Measurements from ENCODE around the gene OVOL1. TPM values are rescaled to one million over a fixed set of nuclear protein-coding genes. Genes with fewer than 3 reads are reported as not detected.

Gene OVOL1
- total and polyA plus RNA-seq, 2 of the 8 experiments (the other 6 are each of a cell fraction or from before 2014, with no cell fraction given), result 2.6 to 3.4 TPM

DNA sequence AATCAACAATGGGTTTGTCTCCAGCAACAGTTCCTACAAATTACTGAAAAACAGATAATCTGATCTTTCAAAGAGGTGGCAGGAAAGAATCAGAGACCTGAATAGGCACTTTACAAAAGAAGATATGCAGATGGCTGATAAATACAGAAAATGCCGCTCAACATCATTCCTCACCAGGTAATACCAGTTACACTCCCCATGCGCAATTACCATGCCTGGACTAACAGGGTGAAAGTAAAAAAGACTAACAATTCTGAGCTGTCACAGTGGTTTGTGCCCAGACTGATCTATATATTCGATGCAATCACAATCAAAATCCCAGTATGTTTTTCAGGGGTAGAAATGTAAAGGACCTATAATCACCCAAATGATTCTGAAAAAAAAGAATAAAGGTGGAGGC is 56.9 kb downstream of the OVOL1 start:
- H3K4me3 ChIP-seq (ENCODE audit: extremely low read depth in 1 of 4, insufficient read depth in 2 of 4, low read depth in 3 of 4, low read length in 4 of 4), result no peak overlapping the region
- no peak overlapping the region for H4K5ac ChIP-seq (ENCODE audit: insufficient read length, low read depth, low read length)
- no peaks in the 10 kb centered on the region for H3K79me2 ChIP-seq (ENCODE audit: control insufficient read depth in 1 of 2, insufficient read depth in 2 of 2, low read length in 2 of 2)
- H4K8ac ChIP-seq (ENCODE audit: extremely low read depth, insufficient read depth, low read length), result no peak overlapping the region
- no peak overlapping the region for H3K23ac ChIP-seq (ENCODE audit: insufficient read length)
- FAIRE-seq (no peak), DNase-seq (ENCODE audit: low read depth in 1 of 2, low spot score in 2 of 2) (no peak)
- no peak overlapping the region for H4K91ac ChIP-seq (replicated peaks; ENCODE audit: insufficient read length, low read length)
- H2AK5ac ChIP-seq (ENCODE audit: low read depth, low read length), result no peak overlapping the region
- no peak overlapping the region for H2AFZ ChIP-seq (ENCODE audit: low read length)
- no peak overlapping the region for H3K18ac ChIP-seq (ENCODE audit: extremely low read depth, low read length)
- no peak overlapping the region for H3K14ac ChIP-seq (ENCODE audit: insufficient read length)
- no peak overlapping the region for H2BK12ac ChIP-seq (ENCODE audit: low read depth, low read length)
- no peak overlapping the region for H2BK5ac ChIP-seq (ENCODE audit: low read depth, low read length)
- no peaks in the 10 kb centered on the region for H3K23me2 ChIP-seq (ENCODE audit: low read depth, low read length)
- 84% methylated on average over 3 of the region's 3 CpGs; no CpG with 5 or more reads in 1 of the 2 experiments for WGBS, 2 experiments (ENCODE audit: extremely low coverage in 1 of 2, insufficient coverage in 1 of 2, insufficient read length in 1 of 2, insufficient replicate concordance in 2 of 2, low coverage in 1 of 2, low lambda C conversion rate in 2 of 2, missing lambda C conversion rate in 1 of 2)
- no peaks in the 10 kb centered on the region for H3K79me1 ChIP-seq (ENCODE audit: low read depth, low read length)
- H3K4me1 ChIP-seq (replicated peaks in 1 of 4; ENCODE audit: control insufficient read depth in 3 of 4, insufficient read depth in 4 of 4, low read length in 3 of 4), result no peaks in the 10 kb centered on the region
- no peak overlapping the region for H2BK120ac ChIP-seq (replicated peaks; ENCODE audit: low read depth, low read length)
- H3K9me3 ChIP-seq (ENCODE audit: insufficient read depth in 2 of 2, low read depth in 1 of 2, low read length in 1 of 2), result no peaks in the 10 kb centered on the region
- ChIA-PET POLR2A (ENCODE audit: partially characterized antibody) (interaction anchor here (38.3 kb wide), 1 partner anchor 31 kb away, joined by 1071 read pairs; the partner anchor contains the start of genes CCDC85B, CFL1, CTSW and EFEMP2), CTCF (ENCODE audit: partially characterized antibody) (interaction anchor here (0.5 to 15.2 kb wide), 9 partner anchors 8 to 137 kb away, joined by 3 to 283 read pairs (median 5); partner anchors contain the start of genes CCDC85B, CTSW, FIBP and MUS81)
- H2BK15ac ChIP-seq (ENCODE audit: low read length), result no peak overlapping the region
- no peak overlapping the region for H2BK20ac ChIP-seq (ENCODE audit: low read length)
- H3K56ac ChIP-seq (replicated peaks; ENCODE audit: insufficient read length, low read depth, low read length), result no peak overlapping the region
- H3K36me3 ChIP-seq (ENCODE audit: control insufficient read depth in 2 of 4, insufficient read depth in 4 of 4, low read length in 3 of 4), result no peaks in the 10 kb centered on the region
- H3K4me2 ChIP-seq (ENCODE audit: insufficient read depth in 1 of 2, low read depth in 2 of 2, low read length in 2 of 2), result no peak overlapping the region
- H4K20me1 ChIP-seq (replicated peaks in 1 of 2; ENCODE audit: control insufficient read depth in 1 of 2, insufficient read depth in 2 of 2, low read length in 2 of 2), result no peaks in the 10 kb centered on the region
- H3K27me3 ChIP-seq (replicated peaks in 1 of 4; ENCODE audit: control insufficient read depth in 3 of 4, extremely low read depth in 1 of 4, insufficient read depth in 3 of 4, low read length in 3 of 4), result no peaks in the 10 kb centered on the region; a peak in 1 of 7 replicates
- no peak overlapping the region for H3K27ac ChIP-seq (ENCODE audit: low read depth, low read length)
- H3K4ac ChIP-seq (replicated peaks; ENCODE audit: insufficient read length, low read depth, low read length), result no peak overlapping the region
- no peak overlapping the region for H3K9ac ChIP-seq (replicated peaks in 1 of 4; ENCODE audit: extremely low read depth in 1 of 4, low read depth in 3 of 4, low read length in 3 of 4)
- no peak for TF ChIP-seq GABPA (IDR thresholded peaks at IDR 0.05; ENCODE audit: borderline replicate concordance, insufficient read depth, low read length)
- TF ChIP-seq TAF7 (optimal IDR thresholded peaks at IDR 0.05; ENCODE audit: borderline replicate concordance, low read depth, low read length), result no peak
- no peak for TF ChIP-seq RBBP5 (IDR thresholded peaks at IDR 0.05; ENCODE audit: borderline replicate concordance, low read depth, low read length)
- no peak for TF ChIP-seq CHD2 (IDR thresholded peaks at IDR 0.05; ENCODE audit: low read length)
- no peak for TF ChIP-seq POU5F1 (IDR thresholded peaks at IDR 0.05; ENCODE audit: low read depth, low read length)
- no peak for TF ChIP-seq SIN3A (conservative IDR thresholded peaks at IDR 0.05 in 1 of 2, IDR thresholded peaks at IDR 0.05 in 1 of 2; ENCODE audit: low read depth in 1 of 2, low read length in 2 of 2)
- TF ChIP-seq, protein P1, sequence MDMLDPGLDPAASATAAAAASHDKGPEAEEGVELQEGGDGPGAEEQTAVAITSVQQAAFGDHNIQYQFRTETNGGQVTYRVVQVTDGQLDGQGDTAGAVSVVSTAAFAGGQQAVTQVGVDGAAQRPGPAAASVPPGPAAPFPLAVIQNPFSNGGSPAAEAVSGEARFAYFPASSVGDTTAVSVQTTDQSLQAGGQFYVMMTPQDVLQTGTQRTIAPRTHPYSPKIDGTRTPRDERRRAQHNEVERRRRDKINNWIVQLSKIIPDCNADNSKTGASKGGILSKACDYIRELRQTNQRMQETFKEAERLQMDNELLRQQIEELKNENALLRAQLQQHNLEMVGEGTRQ (IDR thresholded peaks at IDR 0.05; ENCODE audit: low read length), result no peak
- TF ChIP-seq CBX8 (IDR thresholded peaks at IDR 0.05; ENCODE audit: borderline replicate concordance, low read depth, low read length), result no peak
- TF ChIP-seq ASH2L (IDR thresholded peaks at IDR 0.05; ENCODE audit: low read length), result no peak
- no peak for TF ChIP-seq SUZ12 (IDR thresholded peaks at IDR 0.05; ENCODE audit: low read length)
